GM13977 (cell line): ENCODE data around the gene C5orf34.

ENCODE experiments used
- DNase-seq: peaks from one replicate; pipeline ENCODE4 v3.0.0; 2012; ENCODE audit warnings: low spot score
- in situ Hi-C: fragments of 300-500 bp; cut with MboI; formaldehyde crosslinking; loops from one replicate; pipeline ENCODE4 v1.12.0; 2022; ENCODE audit warnings: low sequenced_read_pairs, low pct_unique_long_range_greater_than_20kb, mixed read lengths, inconsistent platforms; ENCODE audit not compliant: unreplicated experiment
- TF ChIP-seq, protein P1 (sequence below): IDR thresholded peaks from 2 replicates; pipeline ENCODE4 v1.5.1; 2012; ENCODE audit warnings: mild to moderate bottlenecking, control low read depth; ENCODE audit not compliant: insufficient read depth; ENCODE audit errors: extremely low read depth, missing control alignments

Gene C5orf34

DNA sequence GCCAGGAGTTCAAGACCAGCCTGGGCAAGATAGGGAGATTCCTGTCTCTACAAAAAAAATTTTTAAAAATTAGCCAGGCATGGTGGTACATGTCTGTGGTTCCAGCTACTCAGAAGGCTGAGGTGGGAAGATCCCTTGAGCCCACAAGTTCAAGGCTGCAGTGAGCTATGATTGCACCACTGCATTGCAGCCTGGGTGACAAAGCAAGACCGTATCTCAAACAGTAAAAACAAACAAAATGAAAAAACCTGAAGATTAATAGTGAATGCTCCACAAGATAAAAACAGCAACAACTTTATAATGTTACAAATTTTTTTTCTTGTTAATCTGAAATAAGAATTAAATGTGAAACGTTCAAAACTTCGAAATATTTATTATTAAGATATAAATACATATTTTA is 28.6 kb downstream of the C5orf34 start:
- in situ Hi-C loops = no loop called here
- no peak for DNase-seq
- TF ChIP-seq, protein P1, sequence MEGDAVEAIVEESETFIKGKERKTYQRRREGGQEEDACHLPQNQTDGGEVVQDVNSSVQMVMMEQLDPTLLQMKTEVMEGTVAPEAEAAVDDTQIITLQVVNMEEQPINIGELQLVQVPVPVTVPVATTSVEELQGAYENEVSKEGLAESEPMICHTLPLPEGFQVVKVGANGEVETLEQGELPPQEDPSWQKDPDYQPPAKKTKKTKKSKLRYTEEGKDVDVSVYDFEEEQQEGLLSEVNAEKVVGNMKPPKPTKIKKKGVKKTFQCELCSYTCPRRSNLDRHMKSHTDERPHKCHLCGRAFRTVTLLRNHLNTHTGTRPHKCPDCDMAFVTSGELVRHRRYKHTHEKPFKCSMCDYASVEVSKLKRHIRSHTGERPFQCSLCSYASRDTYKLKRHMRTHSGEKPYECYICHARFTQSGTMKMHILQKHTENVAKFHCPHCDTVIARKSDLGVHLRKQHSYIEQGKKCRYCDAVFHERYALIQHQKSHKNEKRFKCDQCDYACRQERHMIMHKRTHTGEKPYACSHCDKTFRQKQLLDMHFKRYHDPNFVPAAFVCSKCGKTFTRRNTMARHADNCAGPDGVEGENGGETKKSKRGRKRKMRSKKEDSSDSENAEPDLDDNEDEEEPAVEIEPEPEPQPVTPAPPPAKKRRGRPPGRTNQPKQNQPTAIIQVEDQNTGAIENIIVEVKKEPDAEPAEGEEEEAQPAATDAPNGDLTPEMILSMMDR = no peak

DNA sequence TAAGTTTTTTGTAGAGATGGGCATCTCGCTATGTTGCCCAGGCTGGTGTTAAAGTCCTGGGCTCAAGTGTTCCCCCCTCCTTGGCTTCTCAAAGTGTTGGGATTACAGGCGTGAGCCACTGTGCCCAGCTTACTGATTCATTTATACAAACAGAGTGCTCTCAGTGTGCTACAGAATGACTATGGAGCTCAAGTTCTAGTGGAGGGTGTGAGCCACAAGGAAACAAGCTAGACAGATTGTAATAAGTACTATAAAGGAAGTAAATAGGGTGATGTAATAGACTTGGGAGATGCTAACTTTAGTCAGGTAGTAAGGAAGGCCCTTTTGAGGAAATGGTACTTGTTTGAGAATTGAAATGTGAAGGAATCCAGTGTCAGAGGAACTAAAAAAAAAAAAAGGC is 29.5 kb downstream of the C5orf34 start:
- TF ChIP-seq, protein P1 = no peak
- in situ Hi-C loops = no loop called here
- DNase-seq = no peak

DNA sequence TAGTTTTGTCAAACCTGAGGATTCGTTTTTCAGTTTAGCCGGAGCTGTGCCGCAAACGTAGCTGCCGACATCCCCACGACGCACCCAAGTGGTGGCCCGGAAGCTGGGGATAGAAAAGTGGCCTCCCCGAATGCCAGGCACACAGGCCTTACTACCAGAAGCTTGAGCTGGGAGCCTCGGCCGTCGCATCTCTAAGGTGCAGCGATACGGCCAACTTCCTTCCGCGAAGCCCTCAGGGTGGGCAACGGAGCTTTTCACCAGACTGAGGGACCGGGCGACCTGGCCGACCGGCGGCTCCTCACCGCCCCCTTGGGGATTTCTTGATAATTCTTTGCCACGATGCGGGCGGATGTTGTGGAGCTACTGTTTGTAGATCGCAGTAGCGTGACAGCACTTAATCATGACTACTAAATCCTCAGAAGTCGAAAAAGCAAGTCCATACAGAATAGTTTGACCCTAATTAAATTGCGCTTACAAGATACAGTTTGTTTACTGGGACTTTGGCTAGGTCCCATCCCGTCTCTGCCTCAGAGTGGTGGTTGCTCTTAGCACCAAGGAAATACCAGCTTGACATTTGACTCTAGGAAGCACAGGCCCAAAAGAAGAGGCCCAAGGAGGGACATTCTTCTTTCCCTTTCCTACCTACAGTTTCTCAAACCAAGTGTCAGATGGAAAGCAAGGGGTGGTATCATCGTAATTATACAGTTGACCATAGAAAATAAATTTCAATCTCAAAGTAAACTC is 30.7 kb downstream of the C5orf34 start:
- DNase-seq = peak; percentile 83
- TF ChIP-seq, protein P1 = peak; percentile 70
- in situ Hi-C loops = no loop called here

DNA sequence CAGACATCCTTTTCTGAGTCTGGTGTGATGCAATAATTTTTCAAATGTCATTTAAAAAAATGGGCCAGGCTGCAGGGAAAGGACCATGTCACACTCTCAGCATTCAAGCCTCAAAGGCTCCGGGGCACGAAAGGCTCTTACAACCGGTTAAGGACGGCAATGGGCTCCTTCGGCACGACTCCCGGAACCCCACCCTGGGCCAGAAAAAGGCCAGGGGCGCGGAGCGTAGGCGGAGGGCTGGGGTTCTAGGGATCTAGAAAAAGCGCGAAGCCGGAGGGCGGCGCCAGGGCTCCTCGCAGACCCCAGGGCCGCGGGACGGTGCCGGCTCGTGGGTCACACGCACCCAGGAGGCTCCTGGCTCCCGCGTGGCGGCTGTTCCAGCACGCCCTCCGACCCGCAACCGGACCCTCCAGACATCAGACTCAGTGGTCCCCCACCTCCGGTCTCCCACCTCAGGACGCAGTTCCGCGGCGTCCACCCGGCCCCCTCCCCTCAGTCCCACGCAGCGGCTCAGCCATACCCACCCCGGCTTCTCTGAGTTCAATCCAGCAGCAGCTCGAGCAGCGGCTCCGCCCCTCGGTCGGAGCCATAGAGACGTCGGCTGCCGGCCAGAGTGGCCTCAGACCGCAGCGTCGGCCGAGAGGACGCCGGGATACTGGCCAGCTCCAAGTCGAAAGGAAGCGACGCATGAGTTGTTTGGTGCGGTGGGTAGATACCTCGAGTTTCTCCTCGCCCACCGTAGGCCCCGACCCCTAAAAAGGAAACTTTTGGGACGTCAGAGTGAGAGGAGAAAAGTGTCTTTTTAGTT is 31.4 kb downstream of the C5orf34 start, which contains the start of gene TMEM267:
TMEM267 (minus strand) TSS at position 568 of the 808 bp plus-strand sequence. CDS start 29,896 bp downstream, outside the sequence.
- in situ Hi-C loops = no loop called here
- TF ChIP-seq, protein P1 = no peak
- peak; percentile 90 for DNase-seq

DNA sequence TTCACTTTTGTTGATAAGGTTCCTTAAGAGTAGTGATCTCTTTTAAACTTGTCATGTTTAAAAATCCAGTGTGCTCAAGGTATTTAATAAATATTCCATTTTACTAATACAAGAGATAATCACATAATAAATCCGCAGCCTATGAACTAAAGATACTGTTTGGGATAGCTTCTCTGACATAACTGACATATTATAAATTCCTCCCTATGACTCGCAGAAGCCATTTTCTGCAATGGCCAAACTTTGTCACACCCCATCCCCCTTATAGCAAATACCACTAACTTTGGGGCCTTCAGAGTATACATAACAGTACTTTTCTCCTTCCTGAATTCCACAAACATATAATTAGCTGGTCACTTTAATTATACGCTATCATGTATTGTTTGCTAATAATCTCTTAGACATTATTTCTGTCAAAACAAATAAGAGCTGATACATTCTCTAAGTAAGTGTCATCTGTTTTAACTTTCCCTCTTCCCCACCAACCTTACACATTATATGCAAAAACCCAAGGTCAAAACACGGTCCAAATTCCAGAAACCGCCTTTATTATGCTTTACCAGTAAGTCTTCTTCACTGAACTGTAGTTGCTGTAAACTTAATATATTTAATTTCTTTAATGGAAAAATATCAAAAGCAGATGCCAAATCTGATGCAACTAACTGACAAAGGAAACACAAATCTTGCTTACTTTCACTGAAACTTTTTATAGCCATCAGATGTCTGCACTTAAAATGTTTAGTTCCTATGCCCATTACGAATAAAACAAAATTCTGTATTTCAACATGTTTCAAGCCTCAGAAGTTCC is 32.3 kb downstream of the C5orf34 start:
- in situ Hi-C loops = no loop called here
- TF ChIP-seq, protein P1 = no peak
- DNase-seq = peak; percentile 20
